T-cell (primary cell): ENCODE data around the gene SIGLEC15. TPM values are rescaled to one million over a fixed set of nuclear protein-coding genes. Genes with fewer than 3 reads are reported as not detected.

Experiments used
- ATAC-seq, 4 experiments: fragments of 200-7000 bp in 3 of 4; fragments of 150-1000 bp in 1 of 4; cut with Tn5 transposase; replicated peaks in 1 of 4; 1 replicate in 3 of 4; 2 replicates in 1 of 4; pipeline ENCODE4 v1.10.0; 2021; ENCODE audit warnings: moderate library complexity in 3 of 4, mild to moderate bottlenecking in 2 of 4, moderate number of reproducible peaks in 1 of 4
- CTCF ChIA-PET, 2 donors: fragments of 300-600 bp; sonication (Branson Sonifier 250); formaldehyde crosslinking; loops; one replicate each; lab custom pipeline; 2022; ENCODE audit warnings: antibody characterized with exemption in 2 of 2; lab: Charles Lee
- POLR2A ChIA-PET, 2 donors: fragments of 300-600 bp; sonication (Branson Sonifier 250); formaldehyde crosslinking; loops; one replicate each; lab custom pipeline; 2022; ENCODE audit warnings: antibody characterized with exemption in 2 of 2; lab: Charles Lee
- DNase-seq, 35 experiments: peaks; one replicate each; pipeline versions ENCODE4 v3.0.0 to v3.0.0-alpha.2; 2013 to 2023
- H3K27ac ChIP-seq: one replicate; pipeline ENCODE4 v1.5.1; 2013; ENCODE audit warnings: low read length
- H3K27me3 ChIP-seq, 2 experiments: replicated peaks in 1 of 2; 1 replicate in 1 of 2; 2 replicates in 1 of 2; pipeline versions ENCODE4 v1.6.1 to v1.7.0; 2013; ENCODE audit warnings: low read length in 1 of 2, mixed read lengths in 1 of 2; ENCODE audit not compliant: control insufficient read depth in 2 of 2, insufficient read depth in 2 of 2; ENCODE audit errors: extremely low read depth in 1 of 2
- H3K36me3 ChIP-seq, 2 donors: 1 replicate in 1 of 2; 2 replicates in 1 of 2; pipeline versions ENCODE4 v1.6.1 to v1.7.0; 2013; ENCODE audit warnings: low read length in 1 of 2; ENCODE audit not compliant: control insufficient read depth in 2 of 2, insufficient read depth in 1 of 2; ENCODE audit errors: extremely low read depth in 1 of 2
- H3K4me1 ChIP-seq, 2 experiments: 1 replicate in 1 of 2; 2 replicates in 1 of 2; pipeline versions ENCODE4 v1.6.1 to v1.7.0; 2013; ENCODE audit warnings: low read length in 2 of 2, mixed read lengths in 1 of 2; ENCODE audit not compliant: insufficient read depth in 2 of 2, control insufficient read depth in 1 of 2; ENCODE audit errors: extremely low read depth in 1 of 2
- H3K4me3 ChIP-seq, 2 donors: 1 replicate in 1 of 2; 2 replicates in 1 of 2; pipeline versions ENCODE4 v1.5.1 to v1.7.0; 2013; ENCODE audit warnings: mild to moderate bottlenecking in 2 of 2, low read length in 1 of 2, moderate library complexity in 1 of 2; ENCODE audit not compliant: control insufficient read depth in 1 of 2; ENCODE audit errors: extremely low read depth in 1 of 2
- H3K9me3 ChIP-seq: 2 replicates; pipeline ENCODE4 v1.7.0; 2013
- H3K27ac Mint-ChIP-seq, 2 donors: one replicate each; pipeline ENCODE4 v1.8.0; 2020 to 2021; ENCODE audit warnings: mild to moderate bottlenecking in 2 of 2, mixed read lengths in 2 of 2
- H3K27me3 Mint-ChIP-seq, 2 donors: one replicate each; pipeline ENCODE4 v1.8.0; 2021 to 2022; ENCODE audit warnings: mixed read lengths in 2 of 2
- H3K36me3 Mint-ChIP-seq: one replicate; pipeline ENCODE4 v1.8.0; 2021; ENCODE audit warnings: mixed read lengths
- H3K4me1 Mint-ChIP-seq, 3 donors: one replicate each; pipeline ENCODE4 v1.8.0; 2020 to 2022; ENCODE audit warnings: mixed read lengths in 3 of 3, mild to moderate bottlenecking in 1 of 3
- H3K4me3 Mint-ChIP-seq, 3 donors: one replicate each; pipeline ENCODE4 v1.8.0; 2020 to 2022; ENCODE audit warnings: mild to moderate bottlenecking in 3 of 3, mixed read lengths in 3 of 3, moderate library complexity in 3 of 3
- H3K9me3 Mint-ChIP-seq, 3 donors: one replicate each; pipeline ENCODE4 v1.8.0; 2020 to 2022; ENCODE audit warnings: mixed read lengths in 3 of 3
- WGBS: methylation state at CpG from one replicate; pipeline ENCODE4 v1.1.5; 2013; ENCODE audit warnings: missing lambda C conversion rate; ENCODE audit not compliant: insufficient coverage; 5-methylcytosine and 5-hydroxymethylcytosine counted together
- total RNA-seq, 35 experiments: library from RNA in 6 of 35; stranded (reverse) in 6 of 35; fragments of 120-200 nt in 1 of 35; gene quantifications; one replicate each; pipeline versions ENCODE4 v1.2.1 to v1.2.4 and lab custom pipeline; 2013 to 2026

The SIGLEC15 gene
- total RNA-seq, 5 donors from 2014 or later (not counting 1 experiment from before 2014, with no cell fraction given) = 0.33 TPM; not detected in 4

GRCh38 chr18:45852631-45853030, 27.2 kb downstream of the SIGLEC15 start:
- Histone ChIP-seq H3K9me3 (no peaks in the 10 kb centered on the region), H3K4me3 (no peak overlapping the region), H3K4me1 (no peaks in the 10 kb centered on the region), H3K27ac (no peak overlapping the region), H3K27me3 (no peaks in the 10 kb centered on the region), H3K36me3 (peaks cover 12 to 67% of the 10 kb centered on the region in 2 donors)
- WGBS = 100% methylated on average over 3 of the region's 5 CpGs
- DNase-seq (no peak), ATAC-seq (no peak)
- Mint-ChIP-seq H3K9me3 (no peaks in the 10 kb centered on the region), H3K4me1 (no peaks in the 10 kb centered on the region), H3K27me3 (no peaks in the 10 kb centered on the region), H3K36me3 (peaks cover 72% of the 10 kb centered on the region), H3K27ac (peak overlapping the region in 1 of 2 donors; percentile 45), H3K4me3 (no peak overlapping the region)
- ChIA-PET CTCF (no interaction called here), POLR2A (no interaction called here)

- H3K9me3 ChIP-seq = no peaks in the 10 kb centered on the region
- no peaks in the 10 kb centered on the region for H3K27me3 ChIP-seq
- H3K27ac ChIP-seq = no peak overlapping the region
- no peak overlapping the region for H3K4me3 ChIP-seq
- ATAC-seq = no peak
- no CpG with 5 or more reads among the region's 2 CpGs for WGBS
- no peak overlapping the region for H3K4me3 Mint-ChIP-seq
- H3K27ac Mint-ChIP-seq = no peak overlapping the region
- no peaks in the 10 kb centered on the region for H3K27me3 Mint-ChIP-seq
- DNase-seq = no peak
- ChIA-PET CTCF (interaction anchor here (0.9 to 1.2 kb wide), 2 partner anchors 26 to 132 kb away, joined by 3 read pairs; no protein-coding TSS in a partner anchor), POLR2A (no interaction called here)
- H3K9me3 Mint-ChIP-seq = no peaks in the 10 kb centered on the region
- H3K36me3 ChIP-seq = peaks cover 10 to 82% of the 10 kb centered on the region in 2 donors
- H3K4me1 ChIP-seq = no peaks in the 10 kb centered on the region
- peaks cover 85% of the 10 kb centered on the region for H3K36me3 Mint-ChIP-seq
- no peaks in the 10 kb centered on the region for H3K4me1 Mint-ChIP-seq
Measured at GRCh38 chr18:45854036-45854586, 28.6 kb downstream of the SIGLEC15 start.

- H3K4me1 ChIP-seq = no peaks in the 10 kb centered on the region
- no peaks in the 10 kb centered on the region for H3K9me3 ChIP-seq
- no peaks in the 10 kb centered on the region for H3K27me3 ChIP-seq
- peaks cover 90% of the 10 kb centered on the region for H3K36me3 Mint-ChIP-seq
- no CpG with 5 or more reads among the region's 4 CpGs for WGBS
- H3K9me3 Mint-ChIP-seq = no peaks in the 10 kb centered on the region
- no peak overlapping the region for H3K27ac ChIP-seq
- no peaks in the 10 kb centered on the region for H3K4me1 Mint-ChIP-seq
- DNase-seq (no peak), ATAC-seq (no peak)
- H3K27me3 Mint-ChIP-seq = no peaks in the 10 kb centered on the region
- POLR2A ChIA-PET = interaction anchor here in 1 of 2 donors (0.5 kb wide), 1 partner anchor 142 kb away, joined by 3 read pairs; no protein-coding TSS in a partner anchor
- H3K27ac Mint-ChIP-seq = no peak overlapping the region
- H3K4me3 Mint-ChIP-seq = no peak overlapping the region
- CTCF ChIA-PET = interaction anchor here (0.6 to 1.0 kb wide), 2 partner anchors 9 to 27 kb away, joined by 5 read pairs; no protein-coding TSS in a partner anchor
- peaks cover 12 to 85% of the 10 kb centered on the region in 2 donors for H3K36me3 ChIP-seq
- no peak overlapping the region for H3K4me3 ChIP-seq
Measured at GRCh38 chr18:45856531-45856930, 31.1 kb downstream of the SIGLEC15 start.

- H3K27ac ChIP-seq = no peak overlapping the region
- no peaks in the 10 kb centered on the region for H3K4me1 ChIP-seq
- Mint-ChIP-seq H3K27me3 (no peaks in the 10 kb centered on the region), H3K4me1 (no peaks in the 10 kb centered on the region), H3K9me3 (no peaks in the 10 kb centered on the region), H3K4me3 (no peak overlapping the region), H3K36me3 (peaks cover 88% of the 10 kb centered on the region), H3K27ac (no peak overlapping the region)
- H3K9me3 ChIP-seq = no peaks in the 10 kb centered on the region
- ChIA-PET CTCF (interaction anchor here in 1 of 2 donors (0.5 to 0.6 kb wide), 2 partner anchors 169 to 1898 kb away, joined by 3 read pairs; no protein-coding TSS in a partner anchor), POLR2A (no interaction called here)
- no peak overlapping the region for H3K4me3 ChIP-seq
- no CpG with 5 or more reads among the region's 3 CpGs for WGBS
- DNase-seq = no peak
- peaks cover 9 to 76% of the 10 kb centered on the region in 2 donors for H3K36me3 ChIP-seq
- H3K27me3 ChIP-seq = no peaks in the 10 kb centered on the region
- ATAC-seq = no peak
Measured at GRCh38 chr18:45859334-45859733, 33.9 kb downstream of the SIGLEC15 start.

GRCh38 chr18:45860492-45860891, 35.0 kb downstream of the SIGLEC15 start:
- Histone ChIP-seq H3K36me3 (peaks cover 7 to 77% of the 10 kb centered on the region in 2 donors), H3K27ac (no peak overlapping the region), H3K4me3 (no peak overlapping the region), H3K9me3 (no peaks in the 10 kb centered on the region), H3K27me3 (no peaks in the 10 kb centered on the region), H3K4me1 (no peaks in the 10 kb centered on the region)
- WGBS = 100% methylated on average over 2 of the region's 4 CpGs
- H3K9me3 Mint-ChIP-seq = no peaks in the 10 kb centered on the region
- no peaks in the 10 kb centered on the region for H3K4me1 Mint-ChIP-seq
- no peaks in the 10 kb centered on the region for H3K27me3 Mint-ChIP-seq
- DNase-seq (no peak), ATAC-seq (no peak)
- POLR2A ChIA-PET = no interaction called here
- H3K36me3 Mint-ChIP-seq = peaks cover 91% of the 10 kb centered on the region
- no peak overlapping the region for H3K4me3 Mint-ChIP-seq
- H3K27ac Mint-ChIP-seq = no peak overlapping the region
- CTCF ChIA-PET = interaction anchor here in 1 of 2 donors (0.7 kb wide), 1 partner anchor 236 kb away, joined by 3 read pairs; no protein-coding TSS in a partner anchor

GRCh38 chr18:45860971-45861370, 35.5 kb downstream of the SIGLEC15 start:
- H3K36me3 Mint-ChIP-seq = peaks cover 91% of the 10 kb centered on the region
- no peaks in the 10 kb centered on the region for H3K4me1 Mint-ChIP-seq
- Histone ChIP-seq H3K4me3 (no peak overlapping the region), H3K36me3 (peaks cover 6 to 77% of the 10 kb centered on the region in 2 donors), H3K9me3 (no peaks in the 10 kb centered on the region), H3K4me1 (no peaks in the 10 kb centered on the region), H3K27ac (no peak overlapping the region), H3K27me3 (no peaks in the 10 kb centered on the region)
- no CpG with 5 or more reads among the region's 3 CpGs for WGBS
- no peaks in the 10 kb centered on the region for H3K27me3 Mint-ChIP-seq
- no peaks in the 10 kb centered on the region for H3K9me3 Mint-ChIP-seq
- no peak overlapping the region for H3K4me3 Mint-ChIP-seq
- CTCF ChIA-PET = interaction anchor here in 1 of 2 donors (0.7 kb wide), 1 partner anchor 236 kb away, joined by 3 read pairs; no protein-coding TSS in a partner anchor
- DNase-seq (no peak), ATAC-seq (no peak)
- POLR2A ChIA-PET = interaction anchor here in 1 of 2 donors (0.6 kb wide), 1 partner anchor 188 kb away, joined by 4 read pairs; no protein-coding TSS in a partner anchor
- no peak overlapping the region for H3K27ac Mint-ChIP-seq
